NCI-H2227 (cell line): ENCODE measurements around the gene RTN4RL1.

Experiments used
- DNase-seq: peaks from one replicate; lab custom pipeline; 2025; ENCODE audit not compliant: unreplicated experiment; lab: John Stamatoyannopoulos, UW

Gene RTN4RL1

GRCh38 chr17:1979182-1979985, 45.8 kb downstream of the RTN4RL1 start:
- DNase-seq, result peak; percentile 11

DNA sequence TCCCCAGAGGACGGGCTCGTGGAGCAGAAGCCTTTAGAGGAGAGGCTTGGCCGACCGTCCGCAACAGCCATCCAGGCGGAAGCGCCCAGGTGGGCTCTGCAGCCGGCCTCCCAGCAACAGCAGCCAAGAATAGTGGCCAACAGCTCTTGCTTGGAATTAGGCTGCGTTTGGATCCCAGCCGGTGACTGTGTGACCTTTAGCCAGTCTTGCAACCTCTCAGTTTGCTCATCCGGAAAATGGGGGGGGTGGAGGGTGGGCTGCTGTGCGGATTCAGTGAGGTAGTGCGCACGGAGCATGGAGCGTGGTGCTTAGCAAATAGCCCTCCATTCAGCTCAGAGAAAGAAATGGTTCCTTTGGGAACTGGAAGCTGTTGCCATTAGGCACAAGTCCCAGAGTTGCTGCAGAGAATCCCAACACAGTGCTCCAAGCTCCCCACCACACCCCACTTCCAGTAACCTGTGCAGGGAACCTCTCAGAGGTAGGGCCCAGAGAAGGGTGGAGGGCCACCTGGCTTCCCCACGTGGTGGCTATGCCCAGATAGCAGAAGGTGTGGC, 46.7 kb downstream of the RTN4RL1 start:
- DNase-seq, result no peak

- peak; percentile 67 for DNase-seq
These were observed 47.3 kb downstream of the RTN4RL1 start for GRCh38 chr17:1977583-1978395.

DNA sequence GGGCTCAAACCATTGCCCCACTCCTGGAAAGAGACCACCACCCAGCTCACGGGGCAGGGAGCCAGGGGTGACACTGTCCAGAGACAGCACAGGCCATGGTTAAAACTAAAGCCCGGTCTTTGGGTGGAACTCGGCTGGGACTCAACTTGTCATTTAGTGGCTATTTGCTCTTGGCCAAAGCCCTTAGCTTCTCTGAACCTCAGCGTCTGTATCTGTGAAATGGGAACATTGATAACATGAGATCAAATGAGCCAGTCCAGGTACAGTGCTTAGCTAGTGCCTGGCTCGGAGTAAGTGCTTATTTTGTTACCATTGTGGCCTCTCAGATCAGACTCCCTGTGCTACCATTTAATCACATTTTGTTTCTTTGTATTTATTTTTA, 48.5 kb downstream of the RTN4RL1 start:
- DNase-seq, result no peak

DNA sequence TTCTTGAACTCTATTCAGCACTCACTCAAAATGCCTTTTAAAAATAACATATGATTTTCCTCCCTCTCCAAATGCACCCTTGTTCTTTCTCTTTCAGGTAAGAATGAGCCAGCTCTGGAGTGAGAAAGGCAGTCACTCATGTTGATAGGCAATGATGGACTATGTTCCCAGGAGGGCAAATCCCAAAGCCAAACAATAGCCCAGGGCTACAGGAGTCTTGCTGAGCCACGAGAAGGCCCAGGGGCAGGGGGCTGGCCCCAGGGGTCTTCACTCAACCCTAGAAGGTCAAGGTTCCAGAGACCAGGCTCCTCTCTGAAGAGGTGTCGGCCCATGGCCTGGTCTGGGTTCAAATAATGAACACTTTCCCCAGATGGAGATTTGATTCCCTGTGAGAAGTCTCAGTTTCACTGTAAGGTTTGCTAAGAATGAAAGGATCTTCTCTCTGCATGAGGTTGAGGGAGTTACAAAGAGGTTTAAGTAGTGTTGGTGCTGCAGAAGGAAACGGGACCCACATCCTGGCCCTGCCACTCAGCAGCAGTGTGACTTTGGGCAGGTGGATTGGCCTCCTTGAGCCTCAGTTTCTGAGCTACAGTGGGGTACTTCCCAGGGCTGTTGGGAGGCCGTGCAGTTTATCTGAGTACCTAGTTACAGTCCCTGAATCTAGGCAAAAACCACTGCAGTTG, 49.0 kb downstream of the RTN4RL1 start:
- no peak for DNase-seq

GRCh38 chr17:1975573-1975972, 49.6 kb downstream of the RTN4RL1 start:
- no peak for DNase-seq

DNA sequence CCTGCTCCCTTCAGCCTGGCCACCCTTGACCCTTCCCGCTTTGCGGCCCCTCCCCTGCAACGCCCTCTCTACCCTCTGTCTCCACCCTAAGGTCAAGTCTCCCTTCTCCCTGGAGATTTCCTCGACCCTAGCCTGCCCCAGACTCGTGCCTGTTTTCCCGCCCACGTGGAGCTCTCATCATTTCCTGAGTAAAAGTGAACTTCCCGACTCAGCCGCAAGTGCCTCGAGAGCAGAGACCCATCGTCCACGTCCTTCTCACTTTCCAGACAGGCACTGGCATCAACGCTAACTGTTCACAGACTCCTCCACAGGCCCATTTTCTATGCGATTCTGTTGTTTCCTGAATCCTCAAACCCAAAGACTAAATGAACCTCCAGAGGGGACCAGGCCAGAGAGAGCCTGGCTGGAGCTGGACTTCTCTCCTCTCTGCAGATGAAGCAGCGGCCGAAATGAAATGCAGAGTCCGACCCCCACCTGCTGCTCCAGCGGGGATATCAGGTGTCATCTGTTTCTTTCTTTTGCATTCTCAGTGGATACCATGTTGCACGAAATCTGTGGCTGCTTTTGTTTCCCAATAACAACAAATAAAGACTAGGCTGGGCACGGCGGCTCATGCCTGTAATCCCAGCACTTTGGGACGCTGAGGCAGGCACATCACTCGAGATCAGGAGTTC, 52.5 kb downstream of the RTN4RL1 start:
- DNase-seq, result no peak

DNA sequence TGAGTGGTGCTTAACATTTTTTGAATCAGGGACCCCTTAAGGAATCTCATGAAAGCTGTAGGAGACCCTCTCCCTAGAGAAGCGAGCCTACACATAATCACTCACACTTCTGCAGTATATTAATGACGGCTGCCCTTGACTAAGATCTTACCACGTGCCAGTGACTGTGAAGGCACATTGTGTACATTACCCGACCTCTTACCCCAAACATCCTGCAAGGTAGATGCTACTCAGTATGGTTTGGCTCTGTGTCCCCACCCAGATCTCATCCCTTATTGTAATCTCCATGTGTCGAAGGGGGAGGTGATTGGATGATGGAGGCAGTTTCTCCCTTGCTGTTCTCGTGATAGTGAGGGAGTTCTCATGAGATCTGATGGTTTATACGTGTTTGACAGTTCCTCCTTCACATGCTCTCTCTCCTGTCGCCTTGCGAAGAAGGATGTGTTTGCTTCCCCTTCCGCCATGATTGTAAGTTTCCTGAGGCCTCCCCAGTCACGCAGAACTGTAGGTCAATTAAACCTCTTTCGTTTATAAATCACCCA, 54.2 kb downstream of the RTN4RL1 start:
- no peak for DNase-seq

- DNase-seq, result no peak
These were observed 55.4 kb downstream of the RTN4RL1 start for GRCh38 chr17:1969712-1970111.

DNA sequence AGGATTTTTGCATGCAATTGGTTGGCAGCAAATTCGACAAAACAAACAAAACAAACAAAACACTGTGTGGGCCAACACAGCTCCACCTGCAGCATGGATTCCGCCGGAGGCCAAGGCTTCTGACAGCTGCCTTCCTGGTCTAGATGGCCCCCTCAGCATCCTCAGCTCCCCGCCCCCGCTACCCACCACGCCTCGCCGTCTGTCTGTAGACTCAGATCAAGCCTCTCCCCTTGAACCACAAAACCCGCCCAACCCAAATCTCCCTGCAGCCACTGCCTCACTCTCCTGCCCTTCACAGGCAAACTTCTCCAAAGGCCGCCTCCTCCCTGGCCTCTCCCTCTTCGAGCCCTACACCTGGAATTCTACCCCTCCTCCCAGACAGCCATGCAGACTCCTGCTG, 57.9 kb downstream of the RTN4RL1 start:
- DNase-seq, result peak; percentile 10

DNA sequence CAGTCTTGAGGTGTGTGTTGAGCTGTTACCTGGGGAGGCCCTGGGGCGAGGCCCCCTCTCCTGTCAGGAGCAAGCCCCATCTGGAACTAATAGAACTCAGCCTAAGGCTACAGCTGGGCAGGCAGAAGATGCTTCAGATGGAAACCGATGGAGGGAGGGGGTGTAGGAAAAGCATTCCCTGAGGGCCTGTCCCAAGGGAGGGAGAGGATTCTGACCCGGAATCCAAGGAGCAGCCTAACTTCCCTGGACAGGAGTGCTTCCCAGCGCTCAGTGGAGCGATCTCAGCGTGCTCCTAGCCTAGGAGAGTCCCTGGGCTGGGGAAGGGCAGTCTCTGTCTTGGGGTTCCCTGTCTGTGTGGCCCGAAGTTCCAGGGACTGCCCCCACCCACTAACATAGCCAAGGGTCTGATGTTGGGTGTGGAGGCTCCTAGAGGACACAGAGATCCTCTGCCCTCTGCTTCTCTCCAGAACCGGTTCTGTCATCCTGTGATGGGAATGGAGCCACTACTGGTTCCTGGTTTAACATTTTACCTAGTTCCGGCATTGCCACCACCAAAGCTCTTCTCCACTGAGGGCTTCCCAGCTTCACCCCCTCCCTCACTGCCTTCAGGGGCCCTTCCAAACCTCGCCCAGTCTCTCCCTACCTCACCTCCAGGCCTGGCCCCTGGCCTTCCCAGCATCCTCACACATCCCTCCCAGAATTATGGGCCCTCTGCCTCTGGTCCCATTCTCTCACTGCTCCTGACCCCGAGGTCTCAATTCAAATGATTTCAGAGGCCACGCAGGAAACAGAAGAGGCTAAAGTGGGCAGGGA, 58.7 kb downstream of the RTN4RL1 start:
- no peak for DNase-seq

DNA sequence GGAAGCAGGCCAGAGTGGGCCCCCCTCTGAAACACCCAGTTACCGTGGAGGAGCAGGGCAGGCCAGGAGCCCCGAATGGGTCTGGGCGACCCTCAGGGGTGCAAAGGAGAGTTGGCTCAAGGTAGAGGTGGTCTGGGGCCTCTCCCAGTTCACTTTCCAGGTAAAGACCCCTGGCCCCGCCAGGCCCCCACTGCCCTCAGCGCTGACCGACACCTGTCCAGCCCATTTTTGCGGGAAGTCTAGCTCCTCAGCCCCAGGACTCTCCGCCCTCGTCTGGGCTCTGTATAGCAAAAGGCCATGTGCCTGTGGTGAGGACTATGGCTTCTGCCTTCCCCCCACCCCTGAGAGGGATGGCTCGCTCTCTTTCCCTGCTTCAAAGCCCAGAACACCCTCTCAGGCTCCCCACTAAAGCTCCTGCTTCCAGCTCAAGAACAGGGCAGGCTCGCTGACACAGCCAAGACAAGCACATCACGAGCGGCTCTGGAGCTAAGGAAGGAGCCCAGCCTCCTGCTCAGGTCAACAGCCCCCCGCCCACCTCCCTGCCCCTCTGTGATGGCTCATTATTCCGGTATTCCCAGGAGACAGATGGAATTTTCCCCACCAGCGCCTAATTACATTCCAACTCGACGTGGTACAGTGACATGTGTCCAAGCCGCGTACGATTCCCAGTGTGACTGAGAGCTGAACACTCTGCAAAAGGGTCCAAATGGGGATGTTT, 59.4 kb downstream of the RTN4RL1 start:
- no peak for DNase-seq

- no peak for DNase-seq
These were observed 61.9 kb downstream of the RTN4RL1 start for GRCh38 chr17:1963250-1963649.

GRCh38 chr17:1961189-1961588, 63.9 kb downstream of the RTN4RL1 start:
- peak; percentile 24 for DNase-seq

DNA sequence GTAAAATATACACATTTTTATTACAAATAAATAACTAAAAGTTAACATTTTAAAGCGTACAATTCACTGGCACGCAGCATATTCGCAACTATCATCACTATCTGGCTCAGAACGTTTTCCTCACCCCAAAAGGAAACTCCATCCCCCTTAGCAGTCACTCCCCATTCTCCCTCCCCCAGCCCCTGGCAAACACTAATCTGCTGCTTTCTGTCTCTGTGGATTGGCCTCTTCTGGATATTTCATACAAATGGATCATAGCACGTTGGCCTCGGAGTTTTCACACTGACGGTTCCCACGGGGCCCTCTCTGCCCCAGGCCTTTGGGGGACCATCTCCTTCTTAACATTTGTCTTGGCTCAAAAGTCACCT, 64.6 kb downstream of the RTN4RL1 start:
- no peak for DNase-seq

DNA sequence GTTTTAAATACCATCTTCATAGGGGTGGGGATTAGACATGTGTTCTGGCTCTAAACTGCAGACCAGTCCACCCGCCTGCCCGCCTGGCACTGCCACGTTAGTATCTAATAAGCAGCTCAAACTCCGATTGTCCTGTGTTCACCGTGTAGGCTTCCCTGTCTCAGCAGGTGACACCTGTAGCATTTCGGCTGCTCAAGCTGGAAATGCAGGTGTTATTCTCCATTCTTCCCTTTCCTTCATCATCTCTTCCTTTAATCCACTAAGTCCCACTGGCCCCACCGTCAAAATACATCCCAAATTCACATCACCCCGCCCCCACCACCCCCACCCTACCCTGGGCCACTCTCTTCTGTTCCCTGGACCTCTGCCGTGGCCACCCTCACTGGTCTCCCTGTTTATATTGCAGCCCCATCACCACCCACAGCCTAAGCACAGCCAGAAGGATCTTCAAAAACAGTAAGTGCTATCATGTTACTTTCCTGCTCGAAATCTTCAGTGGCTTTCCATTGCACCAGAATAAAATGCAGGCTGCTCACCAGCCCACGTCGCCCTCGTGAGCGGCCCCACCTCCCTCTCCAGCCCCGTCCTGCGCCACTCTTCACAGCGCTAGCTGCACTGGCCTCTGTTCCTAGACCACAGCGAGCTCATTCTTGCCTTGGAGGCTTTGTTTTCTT, 65.1 kb downstream of the RTN4RL1 start:
- peak; percentile 18 for DNase-seq

DNA sequence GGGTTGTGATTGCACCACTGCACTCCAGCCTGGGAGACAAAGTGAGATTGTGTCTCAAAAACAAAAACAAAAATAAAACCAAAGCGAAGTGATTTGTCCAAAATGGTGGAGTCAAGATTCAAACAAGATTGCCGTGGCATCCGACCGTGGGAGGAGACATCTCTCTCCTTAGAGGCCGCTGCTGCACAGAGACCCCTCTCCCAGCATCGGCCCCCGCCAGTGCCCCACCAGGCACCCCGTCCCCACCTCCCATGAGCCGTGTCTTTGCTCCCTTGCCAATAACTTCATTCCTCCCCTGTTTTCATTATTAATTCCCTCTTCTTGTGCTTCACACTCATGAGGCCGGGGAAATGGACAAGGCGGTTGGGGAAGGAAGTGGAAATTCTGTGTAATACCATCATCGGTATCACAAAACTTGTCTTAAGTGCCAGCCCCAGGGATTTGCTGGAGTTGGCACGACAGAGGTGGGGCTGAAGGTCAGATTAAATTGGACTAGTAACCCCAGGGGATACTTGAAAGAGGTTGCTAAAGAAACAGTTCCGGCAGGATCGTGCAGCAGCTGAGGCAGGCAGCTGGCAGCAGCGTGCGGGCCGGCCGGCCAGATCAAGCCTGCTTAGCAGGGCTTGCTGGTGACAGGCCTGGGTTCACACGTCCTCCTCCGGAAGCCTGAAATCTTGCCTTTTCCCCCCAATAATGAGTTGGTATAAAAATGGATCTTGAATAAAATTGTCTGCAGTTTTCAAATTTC, 66.8 kb downstream of the RTN4RL1 start:
- no peak for DNase-seq

GRCh38 chr17:1957037-1957436, 68.1 kb downstream of the RTN4RL1 start:
- DNase-seq, result no peak
